Astrocyte (in vitro differentiated cells and primary cell): ENCODE measurements around the gene LRRC23. TPM values are rescaled to one million over a fixed set of nuclear protein-coding genes. Genes with fewer than 3 reads are reported as not detected.

ENCODE experiments used
- DNase-seq: peaks from one replicate; pipeline ENCODE4 v3.0.0-alpha.2; 2010; ENCODE audit warnings: low read depth
- FAIRE-seq: peaks from 2 replicates; lab custom pipeline; 2011; peaks lifted over from hg19 to GRCh38; lab: Jason Lieb, UNC
- H2AFZ ChIP-seq: 2 replicates; pipeline ENCODE4 v1.6.0; 2012; ENCODE audit warnings: low read depth, low read length, inconsistent platforms
- H3K27ac ChIP-seq: 2 replicates; pipeline ENCODE4 v1.5.1; 2011; ENCODE audit warnings: low read depth, low read length, inconsistent platforms
- H3K27me3 ChIP-seq: 2 replicates; pipeline ENCODE4 v1.6.0; 2011; ENCODE audit warnings: low read length, inconsistent platforms; ENCODE audit not compliant: insufficient read depth
- H3K36me3 ChIP-seq: 2 replicates; pipeline ENCODE4 v1.5.1; 2011; ENCODE audit warnings: low read length, inconsistent platforms; ENCODE audit not compliant: insufficient read depth
- H3K4me1 ChIP-seq: 2 replicates; pipeline ENCODE4 v1.5.1; 2011; ENCODE audit warnings: low read length, inconsistent platforms; ENCODE audit not compliant: insufficient read depth
- H3K4me2 ChIP-seq: 2 replicates; pipeline ENCODE4 v1.6.0; 2012; ENCODE audit warnings: low read length, inconsistent platforms
- H3K4me3 ChIP-seq: 2 replicates; pipeline ENCODE4 v1.5.1; 2011; ENCODE audit warnings: low read depth, mild to moderate bottlenecking, low read length, inconsistent platforms; ENCODE audit not compliant: insufficient read depth
- H3K79me2 ChIP-seq: 2 replicates; pipeline ENCODE4 v1.6.0; 2012; ENCODE audit warnings: mild to moderate bottlenecking, low read length, inconsistent platforms; ENCODE audit not compliant: insufficient read depth
- H3K9ac ChIP-seq: 2 replicates; pipeline ENCODE4 v1.6.0; 2012; ENCODE audit warnings: mild to moderate bottlenecking, low read length, inconsistent platforms
- H3K9me3 ChIP-seq: 2 replicates; pipeline ENCODE4 v1.5.1; 2012; ENCODE audit warnings: low read depth, mild to moderate bottlenecking, low read length, inconsistent platforms; ENCODE audit not compliant: insufficient read depth
- H4K20me1 ChIP-seq: 2 replicates; pipeline ENCODE4 v1.6.0; 2012; ENCODE audit warnings: low read length, inconsistent platforms; ENCODE audit not compliant: insufficient read depth
- H3K27ac Mint-ChIP-seq: one replicate; pipeline ENCODE4 v1.8.0; 2021; ENCODE audit warnings: mild to moderate bottlenecking, mixed read lengths; ENCODE audit not compliant: unreplicated experiment
- H3K27me3 Mint-ChIP-seq: one replicate; pipeline ENCODE4 v1.8.0; 2021; ENCODE audit warnings: low read depth, mixed read lengths; ENCODE audit not compliant: unreplicated experiment
- H3K36me3 Mint-ChIP-seq: one replicate; pipeline ENCODE4 v1.8.0; 2021; ENCODE audit warnings: low read depth, mixed read lengths; ENCODE audit not compliant: unreplicated experiment
- H3K4me1 Mint-ChIP-seq: one replicate; pipeline ENCODE4 v1.8.0; 2021; ENCODE audit warnings: low read depth, mixed read lengths; ENCODE audit not compliant: unreplicated experiment
- H3K4me3 Mint-ChIP-seq: one replicate; pipeline ENCODE4 v1.8.0; 2021; ENCODE audit warnings: mild to moderate bottlenecking, moderate library complexity, mixed read lengths; ENCODE audit not compliant: unreplicated experiment
- H3K9me3 Mint-ChIP-seq: one replicate; pipeline ENCODE4 v1.8.0; 2021; ENCODE audit warnings: mild to moderate bottlenecking, mixed read lengths; ENCODE audit not compliant: unreplicated experiment
- EZH2 ChIP-seq: IDR thresholded peaks from 2 replicates; pipeline ENCODE4 v1.6.1; 2012; ENCODE audit warnings: mild to moderate bottlenecking, low read length, inconsistent platforms; ENCODE audit not compliant: insufficient read depth
- total RNA-seq: library from RNA; stranded (reverse); gene quantifications from 2 replicates; pipeline ENCODE4 v1.2.1, GENCODE V29; 2021
- TF ChIP-seq, protein P1 (sequence below): IDR thresholded peaks from 2 replicates; pipeline ENCODE4 v1.5.1; 2011; ENCODE audit warnings: low read depth, mild to moderate bottlenecking, inconsistent platforms, low read length, moderate library complexity; ENCODE audit not compliant: insufficient read depth

Gene LRRC23
- total RNA-seq, 1 donor from 2014 or later = 5.2 TPM

DNA sequence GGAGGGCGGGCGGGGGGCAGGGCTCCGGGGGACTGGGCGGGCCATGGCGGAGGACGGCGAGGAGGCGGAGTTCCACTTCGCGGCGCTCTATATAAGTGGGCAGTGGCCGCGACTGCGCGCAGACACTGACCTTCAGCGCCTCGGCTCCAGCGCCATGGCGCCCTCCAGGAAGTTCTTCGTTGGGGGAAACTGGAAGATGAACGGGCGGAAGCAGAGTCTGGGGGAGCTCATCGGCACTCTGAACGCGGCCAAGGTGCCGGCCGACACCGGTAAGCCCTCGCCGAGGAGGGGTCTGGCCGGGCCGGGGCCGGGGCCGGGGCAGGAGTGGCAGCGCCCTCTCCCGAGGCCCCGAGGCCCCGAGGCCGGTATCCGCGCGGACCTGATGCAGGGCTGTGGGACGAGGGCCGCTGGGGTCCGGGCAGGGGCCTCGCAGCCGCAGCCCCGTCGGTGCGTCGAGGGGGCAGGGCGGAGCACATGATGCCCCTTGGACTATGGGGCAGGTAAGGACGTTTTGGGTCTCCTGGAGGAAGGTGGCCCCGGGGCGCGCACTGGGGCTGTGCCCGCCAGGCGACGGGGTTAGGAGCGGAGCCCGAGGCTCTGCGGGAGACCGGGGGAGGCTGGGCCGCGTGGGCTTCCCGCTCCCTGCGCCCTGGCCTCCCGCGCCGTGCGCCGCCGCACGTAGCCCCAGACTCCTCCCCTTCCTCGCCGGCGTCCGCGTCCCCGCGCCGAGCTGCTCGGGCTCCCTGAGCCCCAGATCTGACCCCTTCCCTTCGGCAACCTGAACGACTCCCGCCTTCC lies 37.0 kb upstream of the LRRC23 start, which contains the start of gene TPI1:
TPI1 (plus strand) TSS at position 119 of the 798 bp plus-strand sequence; CDS start at position 155, 36 bp downstream.
- Histone ChIP-seq H3K9me3 (no peaks in the 10 kb centered on the region), H2AFZ (peak within 1 kb of the TSS; percentile 76), H3K9ac (peak within 1 kb of the TSS; percentile 92), H4K20me1 (peaks cover 49% of the 10 kb centered on the region), H3K4me3 (peak within 1 kb of the TSS; percentile 88), H3K27ac (peak within 1 kb of the TSS; percentile 70), H3K36me3 (peaks cover 27% of the 10 kb centered on the region), H3K4me1 (peaks cover 37% of the 10 kb centered on the region), H3K79me2 (peaks cover 51% of the 10 kb centered on the region), H3K27me3 (no peaks in the 10 kb centered on the region), H3K4me2 (peak within 1 kb of the TSS; percentile 94)
- FAIRE-seq (no peak), DNase-seq (peak; percentile 43)
- Mint-ChIP-seq H3K4me3 (peak within 1 kb of the TSS; percentile 96), H3K36me3 (peaks cover 37% of the 10 kb centered on the region), H3K27ac (peak within 1 kb of the TSS; percentile 86), H3K4me1 (peaks cover 23% of the 10 kb centered on the region), H3K27me3 (no peaks in the 10 kb centered on the region), H3K9me3 (no peaks in the 10 kb centered on the region)
- TF ChIP-seq, protein P1, sequence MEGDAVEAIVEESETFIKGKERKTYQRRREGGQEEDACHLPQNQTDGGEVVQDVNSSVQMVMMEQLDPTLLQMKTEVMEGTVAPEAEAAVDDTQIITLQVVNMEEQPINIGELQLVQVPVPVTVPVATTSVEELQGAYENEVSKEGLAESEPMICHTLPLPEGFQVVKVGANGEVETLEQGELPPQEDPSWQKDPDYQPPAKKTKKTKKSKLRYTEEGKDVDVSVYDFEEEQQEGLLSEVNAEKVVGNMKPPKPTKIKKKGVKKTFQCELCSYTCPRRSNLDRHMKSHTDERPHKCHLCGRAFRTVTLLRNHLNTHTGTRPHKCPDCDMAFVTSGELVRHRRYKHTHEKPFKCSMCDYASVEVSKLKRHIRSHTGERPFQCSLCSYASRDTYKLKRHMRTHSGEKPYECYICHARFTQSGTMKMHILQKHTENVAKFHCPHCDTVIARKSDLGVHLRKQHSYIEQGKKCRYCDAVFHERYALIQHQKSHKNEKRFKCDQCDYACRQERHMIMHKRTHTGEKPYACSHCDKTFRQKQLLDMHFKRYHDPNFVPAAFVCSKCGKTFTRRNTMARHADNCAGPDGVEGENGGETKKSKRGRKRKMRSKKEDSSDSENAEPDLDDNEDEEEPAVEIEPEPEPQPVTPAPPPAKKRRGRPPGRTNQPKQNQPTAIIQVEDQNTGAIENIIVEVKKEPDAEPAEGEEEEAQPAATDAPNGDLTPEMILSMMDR = no peak
- no peak for TF ChIP-seq EZH2

GRCh38 chr12:6868211-6869048 lies 36.2 kb upstream of the LRRC23 start:
- Histone ChIP-seq H3K36me3 (peaks cover 24% of the 10 kb centered on the region), H3K4me2 (peak overlapping the region; percentile 94), H3K9me3 (no peaks in the 10 kb centered on the region), H3K9ac (peak overlapping the region; percentile 92), H4K20me1 (peaks cover 49% of the 10 kb centered on the region), H3K4me1 (peaks cover 37% of the 10 kb centered on the region), H3K79me2 (peaks cover 55% of the 10 kb centered on the region), H3K27ac (peak overlapping the region; percentile 70), H3K4me3 (peak overlapping the region; percentile 88), H2AFZ (no peak overlapping the region), H3K27me3 (no peaks in the 10 kb centered on the region)
- Mint-ChIP-seq H3K36me3 (peaks cover 37% of the 10 kb centered on the region), H3K27me3 (no peaks in the 10 kb centered on the region), H3K4me3 (peak overlapping the region; percentile 96), H3K27ac (peak overlapping the region; percentile 86), H3K4me1 (peaks cover 23% of the 10 kb centered on the region), H3K9me3 (no peaks in the 10 kb centered on the region)
- no peak for FAIRE-seq
- DNase-seq = no peak
- TF ChIP-seq, protein P1 = peak; percentile 20
- no peak for TF ChIP-seq EZH2
